K562 (cell line): Measurements from ENCODE around the gene TEX48. TPM values are rescaled to one million over a fixed set of nuclear protein-coding genes. Genes with fewer than 3 reads are reported as not detected.

Experiments used
- ATAC-seq: fragments of 200-7000 bp; cut with Tn5 transposase; 3 replicates; pipeline ENCODE4 v1.9.1; 2020; ENCODE audit warnings: moderate library complexity
- BruUV-seq: library from RNA; stranded (reverse); fragments of 400-500 nt; replicated peaks from 2 replicates; lab custom pipeline; 2021; lab: Mats Ljungman, UMichigan
- CTCF ChIA-PET: fragments of 300-600 bp; formaldehyde crosslinking; extraction: SDS; loops from one replicate; lab custom pipeline; 2021; ENCODE audit warnings: low intra/inter-chr PET ratio; lab: Yijun Ruan, JAX
- POLR2A ChIA-PET: fragments of 300-600, 350-650 bp; sonication (Branson Sonifier 250); formaldehyde crosslinking; extraction: SDS; loops from one replicate; lab custom pipeline; 2021; ENCODE audit warnings: antibody characterized with exemption, inconsistent platforms; lab: Yijun Ruan, JAX
- DNase-seq, 4 experiments: peaks; one replicate each; pipeline versions ENCODE4 v3.0.0 to v3.0.0-alpha.2; 2011 to 2018; ENCODE audit warnings: low spot score in 3 of 4, mixed read lengths in 3 of 4; ENCODE audit errors: extremely low read depth in 1 of 4
- FAIRE-seq: peaks from 2 replicates; lab custom pipeline; 2011; peaks lifted over from hg19 to GRCh38; lab: Jason Lieb, UNC
- H2AFZ ChIP-seq: 2 replicates; pipeline ENCODE4 v1.6.0; 2011; ENCODE audit warnings: low read depth, low read length, control low read depth, inconsistent platforms
- H3K27ac ChIP-seq: fragments of 200-600 bp; 3 replicates; pipeline ENCODE4 v1.8.0; 2011; ENCODE audit warnings: low read depth, mild to moderate bottlenecking, control low read depth, inconsistent platforms, low read length, moderate library complexity, mixed read lengths; ENCODE audit errors: extremely low read depth
- H3K27me3 ChIP-seq, 2 experiments: fragments of 300-600 bp in 1 of 2; 2 replicates in 1 of 2; 3 replicates in 1 of 2; pipeline versions ENCODE4 v1.6.0 to v1.8.0; 2011; ENCODE audit warnings: inconsistent platforms in 2 of 2, low read length in 2 of 2, mild to moderate bottlenecking in 1 of 2, mixed read lengths in 1 of 2, moderate library complexity in 1 of 2; ENCODE audit not compliant: control insufficient read depth in 2 of 2, insufficient read depth in 2 of 2
- H3K36me3 ChIP-seq: fragments of 300-600 bp; 3 replicates; pipeline ENCODE4 v1.8.0; 2011; ENCODE audit warnings: mild to moderate bottlenecking, low read length, inconsistent platforms; ENCODE audit not compliant: control insufficient read depth, insufficient read depth
- H3K4me1 ChIP-seq, 2 experiments: fragments of 200-600 bp in 1 of 2; replicated peaks in 1 of 2; 2 replicates in 1 of 2; 3 replicates in 1 of 2; pipeline versions ENCODE4 v1.5.1 to v1.8.0; 2011; ENCODE audit warnings: inconsistent platforms in 2 of 2, low read length in 2 of 2, mild to moderate bottlenecking in 1 of 2, mixed read lengths in 1 of 2, moderate library complexity in 1 of 2; ENCODE audit not compliant: control insufficient read depth in 2 of 2, insufficient read depth in 2 of 2
- H3K4me2 ChIP-seq: 2 replicates; pipeline ENCODE4 v1.6.1; 2011; ENCODE audit warnings: low read length, control low read depth, inconsistent platforms, mixed read lengths; ENCODE audit not compliant: insufficient read depth
- H3K4me3 ChIP-seq: fragments of 200-600 bp; sonication (generic), shearing (Covaris generic); 2 replicates; pipeline ENCODE4 v1.5.1; 2016; ENCODE audit warnings: control low read depth, inconsistent platforms
- H3K79me2 ChIP-seq: fragments of 200-600 bp; 3 replicates; pipeline ENCODE4 v1.8.0; 2011; ENCODE audit warnings: low read length, inconsistent platforms; ENCODE audit not compliant: control insufficient read depth, insufficient read depth
- H3K9ac ChIP-seq, 2 experiments: 2 replicates each; pipeline versions ENCODE4 v1.6.0 to v1.6.1; 2011; ENCODE audit warnings: low read depth in 2 of 2, low read length in 2 of 2, control low read depth in 1 of 2, inconsistent platforms in 1 of 2, mild to moderate bottlenecking in 1 of 2, mixed read lengths in 1 of 2; ENCODE audit not compliant: insufficient read depth in 1 of 2
- H3K9me1 ChIP-seq: one replicate; pipeline ENCODE4 v1.6.0; 2011; ENCODE audit warnings: inconsistent platforms, mild to moderate bottlenecking, low read length, moderate library complexity; ENCODE audit not compliant: control insufficient read depth, insufficient read depth
- H3K9me3 ChIP-seq: replicated peaks from 2 replicates; pipeline ENCODE4 v1.5.1; 2011; ENCODE audit warnings: low read depth, low read length, inconsistent platforms; ENCODE audit not compliant: control insufficient read depth, insufficient read depth
- H4K20me1 ChIP-seq: replicated peaks from 2 replicates; pipeline ENCODE4 v1.6.1; 2011; ENCODE audit warnings: low read length, inconsistent platforms, mixed read lengths; ENCODE audit not compliant: control insufficient read depth, insufficient read depth
- BRF1 ChIP-seq: IDR thresholded peaks from 3 replicates; pipeline ENCODE4 v1.6.1; 2011; ENCODE audit warnings: borderline replicate concordance, mild to moderate bottlenecking; ENCODE audit not compliant: insufficient read length; ENCODE audit errors: extremely low read depth
- CBFA2T2 ChIP-seq: fragments of 450-650 bp; conservative IDR thresholded peaks from 2 replicates; pipeline ENCODE4 v1.6.1; 2017; ENCODE audit warnings: mild to moderate bottlenecking
- E2F6 ChIP-seq, 2 experiments: IDR thresholded peaks; 2 replicates each; pipeline ENCODE4 v1.6.1; 2011; ENCODE audit warnings: borderline replicate concordance in 1 of 2, control low read depth in 1 of 2, low read depth in 1 of 2, low read length in 1 of 2, mild to moderate bottlenecking in 1 of 2, mixed read lengths in 1 of 2, moderate library complexity in 1 of 2; ENCODE audit not compliant: insufficient read depth in 1 of 2, insufficient read length in 1 of 2, poor library complexity in 1 of 2, severe bottlenecking in 1 of 2; ENCODE audit errors: extremely low read depth in 1 of 2
- KLF1 ChIP-seq: fragments of 450-650 bp; IDR thresholded peaks from 2 replicates; pipeline ENCODE4 v1.6.1; 2016; ENCODE audit warnings: missing genetic modification characterization, missing compliant biosample characterization
- SETDB1 ChIP-seq: IDR thresholded peaks from one replicate; pipeline ENCODE4 v1.6.1; 2012; ENCODE audit warnings: low read length, control low read depth, inconsistent platforms
- ZNF280B ChIP-seq: fragments of 250-450 bp; sonication (Bioruptor Pico); IDR thresholded peaks from 2 replicates; pipeline ENCODE4 v1.5.1; 2021; ENCODE audit warnings: mild to moderate bottlenecking
- ZNF311 ChIP-seq: fragments of 250-450 bp; sonication (Bioruptor Pico); IDR thresholded peaks from 2 replicates; pipeline ENCODE4 v1.4.0; 2020; ENCODE audit warnings: mild to moderate bottlenecking, moderate library complexity
- ZNF583 ChIP-seq: fragments of 250-450 bp; sonication (Bioruptor Pico); IDR thresholded peaks from 2 replicates; pipeline ENCODE4 v1.4.0; 2020
- ZNF778 ChIP-seq: fragments of 450-650 bp; formaldehyde crosslinking; IDR thresholded peaks from 2 replicates; pipeline ENCODE4 v1.4.0; 2020; ENCODE audit warnings: mild to moderate bottlenecking, moderate library complexity
- WGBS: fragments of 100-300 bp; shearing (Covaris generic); methylation state at CpG from one replicate; pipeline ENCODE4 v1.1.6; 2016; ENCODE audit warnings: low coverage, mixed read lengths; ENCODE audit not compliant: insufficient coverage; ENCODE audit errors: missing lambda C conversion rate; 5-methylcytosine and 5-hydroxymethylcytosine counted together
- in situ Hi-C: fragments of 300-500 bp; cut with MboI; formaldehyde crosslinking; loops from 4 replicates; pipeline ENCODE4 v1.15.0; 2018; ENCODE audit warnings: inconsistent platforms, mixed read lengths
- intact Hi-C: fragments of 100-400 bp; cut with micrococcal nuclease; formaldehyde crosslinking; loops from 2 replicates; pipeline ENCODE4 v1.14.2; 2022
- polyA plus RNA-seq, 8 experiments: library from polyadenylated mRNA; depleted of rRNA in 4 of 8; stranded (reverse) in 5 of 8; unstranded in 3 of 8; fragments of >200 nt; fragmentation: Nextera tagmentation in 2 of 8; fragmentation: Illumina TruSeq in 1 of 8; extraction: Ambion mirVana in 2 of 8; extraction: Trizol in 1 of 8; gene quantifications; 2 replicates each; pipeline versions ENCODE4 v1.2.1 to v1.2.3, GENCODE V29; 2011 to 2014; ENCODE audit warnings: inconsistent platforms in 1 of 8, missing spikeins in 1 of 8
- total RNA-seq, 7 experiments: library from RNA; depleted of rRNA in 6 of 7; stranded (reverse); fragments of >200 nt in 6 of 7; fragmentation: Illumina TruSeq in 2 of 7; extraction: Trizol in 2 of 7; gene quantifications; 2 replicates each; pipeline versions ENCODE4 v1.2.1 to v1.2.3, GENCODE V29; 2011 to 2021; ENCODE audit warnings: low replicate concordance in 1 of 7

Gene TEX48
- total and polyA plus RNA-seq, 9 of the 15 experiments (the other 6 are each of a cell fraction or from before 2014, with no cell fraction given) = not detected

- TF ChIP-seq E2F6 (IDR thresholded peaks at IDR 0.05; ENCODE audit: borderline replicate concordance in 1 of 2, extremely low read depth in 1 of 2, insufficient read depth in 1 of 2, insufficient read length in 1 of 2, low read depth in 1 of 2, low read length in 1 of 2, poor library complexity in 1 of 2, severe bottlenecking in 1 of 2) = no peak
- TF ChIP-seq BRF1 = no peak
Observed at GRCh38 chr9:114643001-114643400, 39.0 kb downstream of the TEX48 start (continued).

- Histone ChIP-seq H3K9me3 (no peaks in the 10 kb centered on the region), H4K20me1 (no peaks in the 10 kb centered on the region), H3K27ac (no peak overlapping the region), H3K27me3 (no peaks in the 10 kb centered on the region), H3K4me1 (no peaks in the 10 kb centered on the region), H3K9me1 (no peaks in the 10 kb centered on the region), H3K9ac (no peak overlapping the region), H3K4me2 (no peak overlapping the region), H3K4me3 (no peak overlapping the region), H3K79me2 (no peaks in the 10 kb centered on the region), H2AFZ (no peak overlapping the region), H3K36me3 (peaks cover 39% of the 10 kb centered on the region; the same call in 2 of the 3 replicates)
- TF ChIP-seq ZNF280B (CRISPR knock-in tag) (no peak), ZNF583 (CRISPR knock-in tag) (no peak), SETDB1 (no peak), CBFA2T2 (no peak), ZNF311 (CRISPR knock-in tag) (no peak), ZNF778 (CRISPR knock-in tag) (no peak), KLF1 (tag) (no peak)
- POLR2A ChIA-PET = no interaction called here
- CTCF ChIA-PET = no interaction called here
- no peak for ATAC-seq
- DNase-seq = no peak
- 77% methylated on average over 1 of the region's 1 CpG for WGBS
- in situ Hi-C loops (no loop called here), intact Hi-C loops (no loop called here)
- no peak for FAIRE-seq
- no TSS peak for BruUV-seq
Observed at GRCh38 chr9:114641967-114642366, 40.0 kb downstream of the TEX48 start.
